PFSK-1 (cell line): Measurements from ENCODE around the gene SFMBT2.

Source experiments
- TAF1 ChIP-seq: IDR thresholded peaks from 2 replicates; pipeline ENCODE4 v1.6.1; 2012; ENCODE audit warnings: low read length, control low read depth, borderline replicate concordance; ENCODE audit not compliant: insufficient read depth
- TF ChIP-seq, protein P1 (sequence below), 2 experiments: IDR thresholded peaks; 2 replicates each; pipeline versions ENCODE4 v1.6.1 to v1.8.0; 2011 to 2012; ENCODE audit warnings: low read depth in 2 of 2, low read length in 2 of 2, control low read depth in 1 of 2, inconsistent platforms in 1 of 2, mild to moderate bottlenecking in 1 of 2, moderate library complexity in 1 of 2; ENCODE audit not compliant: insufficient read depth in 1 of 2

- TF ChIP-seq, protein P1, sequence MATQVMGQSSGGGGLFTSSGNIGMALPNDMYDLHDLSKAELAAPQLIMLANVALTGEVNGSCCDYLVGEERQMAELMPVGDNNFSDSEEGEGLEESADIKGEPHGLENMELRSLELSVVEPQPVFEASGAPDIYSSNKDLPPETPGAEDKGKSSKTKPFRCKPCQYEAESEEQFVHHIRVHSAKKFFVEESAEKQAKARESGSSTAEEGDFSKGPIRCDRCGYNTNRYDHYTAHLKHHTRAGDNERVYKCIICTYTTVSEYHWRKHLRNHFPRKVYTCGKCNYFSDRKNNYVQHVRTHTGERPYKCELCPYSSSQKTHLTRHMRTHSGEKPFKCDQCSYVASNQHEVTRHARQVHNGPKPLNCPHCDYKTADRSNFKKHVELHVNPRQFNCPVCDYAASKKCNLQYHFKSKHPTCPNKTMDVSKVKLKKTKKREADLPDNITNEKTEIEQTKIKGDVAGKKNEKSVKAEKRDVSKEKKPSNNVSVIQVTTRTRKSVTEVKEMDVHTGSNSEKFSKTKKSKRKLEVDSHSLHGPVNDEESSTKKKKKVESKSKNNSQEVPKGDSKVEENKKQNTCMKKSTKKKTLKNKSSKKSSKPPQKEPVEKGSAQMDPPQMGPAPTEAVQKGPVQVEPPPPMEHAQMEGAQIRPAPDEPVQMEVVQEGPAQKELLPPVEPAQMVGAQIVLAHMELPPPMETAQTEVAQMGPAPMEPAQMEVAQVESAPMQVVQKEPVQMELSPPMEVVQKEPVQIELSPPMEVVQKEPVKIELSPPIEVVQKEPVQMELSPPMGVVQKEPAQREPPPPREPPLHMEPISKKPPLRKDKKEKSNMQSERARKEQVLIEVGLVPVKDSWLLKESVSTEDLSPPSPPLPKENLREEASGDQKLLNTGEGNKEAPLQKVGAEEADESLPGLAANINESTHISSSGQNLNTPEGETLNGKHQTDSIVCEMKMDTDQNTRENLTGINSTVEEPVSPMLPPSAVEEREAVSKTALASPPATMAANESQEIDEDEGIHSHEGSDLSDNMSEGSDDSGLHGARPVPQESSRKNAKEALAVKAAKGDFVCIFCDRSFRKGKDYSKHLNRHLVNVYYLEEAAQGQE (IDR thresholded peaks at IDR 0.05; ENCODE audit: insufficient read depth in 1 of 2, low read depth in 2 of 2, low read length in 2 of 2) = no peak
- TF ChIP-seq TAF1 = no peak
Observed at GRCh38 chr10:7121154-7121797, 289.6 kb downstream of the SFMBT2 start.
